Right hindlimb (tissue), 1 donor: ENCODE data around the gene WFIKKN2.

ENCODE experiments used
- DNase-seq: peaks from one replicate; pipeline ENCODE4 v3.0.0-alpha.2; 2018

The WFIKKN2 gene

GRCh38 chr17:50877838-50878237 is 42.5 kb downstream of the WFIKKN2 start:
- DNase-seq, result no peak

GRCh38 chr17:50879086-50879485 is 43.7 kb downstream of the WFIKKN2 start:
- DNase-seq, result no peak

GRCh38 chr17:50881182-50881581 is 45.8 kb downstream of the WFIKKN2 start:
- DNase-seq, result no peak

GRCh38 chr17:50882851-50883250 is 47.5 kb downstream of the WFIKKN2 start:
- DNase-seq, result no peak

- no peak for DNase-seq
These were observed 48.6 kb downstream of the WFIKKN2 start for GRCh38 chr17:50883850-50884438.

GRCh38 chr17:50884439-50885311 is 49.3 kb downstream of the WFIKKN2 start:
- no peak for DNase-seq

GRCh38 chr17:50887705-50888245 is 52.4 kb downstream of the WFIKKN2 start:
- DNase-seq, result no peak

- DNase-seq, result no peak
These were observed 54.2 kb downstream of the WFIKKN2 start for GRCh38 chr17:50889528-50890118.

GRCh38 chr17:50890675-50891516 is 55.5 kb downstream of the WFIKKN2 start:
- no peak for DNase-seq

GRCh38 chr17:50891577-50891989 is 56.2 kb downstream of the WFIKKN2 start:
- no peak for DNase-seq
